Ishikawa (cell line): ENCODE data around the gene RFTN1.

ENCODE experiments used
- CEBPB ChIP-seq: IDR thresholded peaks from 2 replicates; pipeline ENCODE4 v1.6.1; 2012
- CREB1 ChIP-seq: IDR thresholded peaks from 2 replicates; pipeline ENCODE4 v1.6.1; 2012; ENCODE audit warnings: low read depth
- EGR1 ChIP-seq: IDR thresholded peaks from 2 replicates; pipeline ENCODE4 v1.6.1; 2012
- EP300 ChIP-seq: IDR thresholded peaks from 2 replicates; pipeline ENCODE4 v1.6.1; 2012; ENCODE audit warnings: borderline replicate concordance
- FOXM1 ChIP-seq: IDR thresholded peaks from 2 replicates; pipeline ENCODE4 v1.6.1; 2012; ENCODE audit warnings: low read depth, borderline replicate concordance
- MAX ChIP-seq: IDR thresholded peaks from 2 replicates; pipeline ENCODE4 v1.6.1; 2012
- NFIC ChIP-seq: IDR thresholded peaks from 2 replicates; pipeline ENCODE4 v1.6.1; 2012
- RAD21 ChIP-seq: IDR thresholded peaks from 2 replicates; pipeline ENCODE4 v1.6.1; 2012; ENCODE audit warnings: low read depth
- TAF1 ChIP-seq: IDR thresholded peaks from 2 replicates; pipeline ENCODE4 v1.6.1; 2012; ENCODE audit warnings: low read depth, mild to moderate bottlenecking
- TCF12 ChIP-seq: IDR thresholded peaks from 2 replicates; pipeline ENCODE4 v1.6.1; 2012; ENCODE audit warnings: low read depth
- TEAD4 ChIP-seq: IDR thresholded peaks from 2 replicates; pipeline ENCODE4 v1.6.1; 2012
- YY1 ChIP-seq: IDR thresholded peaks from 2 replicates; pipeline ENCODE4 v1.6.1; 2012; ENCODE audit warnings: low read depth
- ZBTB7A ChIP-seq: IDR thresholded peaks from 2 replicates; pipeline ENCODE4 v1.6.1; 2012; ENCODE audit warnings: low read depth
- TF ChIP-seq, protein P1 (sequence below): IDR thresholded peaks from 2 replicates; pipeline ENCODE4 v1.6.1; 2012
- TF ChIP-seq, protein P2 (sequence below): IDR thresholded peaks from 2 replicates; pipeline ENCODE4 v1.6.1; 2012; ENCODE audit warnings: low read depth, mild to moderate bottlenecking

Gene RFTN1

DNA sequence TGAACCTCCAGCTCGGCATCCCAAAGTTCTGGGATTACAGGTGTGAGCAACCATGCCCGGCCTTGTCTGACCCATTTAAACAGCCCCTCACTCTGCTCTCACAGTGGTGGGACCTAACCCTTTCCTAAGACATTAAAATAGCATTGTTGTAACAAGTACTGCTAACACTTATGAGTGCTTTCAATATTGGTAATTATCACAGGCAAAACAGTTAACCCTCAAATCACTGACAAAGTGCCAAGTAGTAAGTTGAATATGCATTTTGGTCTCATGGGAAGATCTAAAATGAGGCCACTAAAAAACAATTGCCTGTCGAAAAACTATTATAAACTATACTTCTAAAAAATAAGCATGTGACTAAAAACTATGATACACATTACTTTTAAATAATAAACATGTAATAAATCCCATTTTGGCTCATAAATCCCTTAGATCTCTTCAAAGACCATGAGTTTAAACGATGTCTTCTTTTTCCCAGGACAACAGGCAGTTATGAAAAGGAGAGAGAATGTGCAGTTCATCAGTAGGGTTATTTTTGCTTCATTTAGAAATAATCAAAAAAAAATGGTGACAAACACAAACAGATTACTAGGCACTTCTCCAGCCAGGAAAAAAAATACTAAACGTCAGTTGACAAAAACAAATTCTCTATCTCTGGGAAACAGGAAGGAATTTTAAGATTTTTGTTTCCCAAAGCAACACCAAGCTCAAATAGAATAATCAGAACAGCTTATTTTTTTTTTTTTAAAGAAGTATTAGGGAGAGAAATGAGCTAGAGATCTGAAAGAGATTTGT lies 95.4 kb downstream of the RFTN1 start:
- TF ChIP-seq RAD21 (no peak), EGR1 (no peak)

DNA sequence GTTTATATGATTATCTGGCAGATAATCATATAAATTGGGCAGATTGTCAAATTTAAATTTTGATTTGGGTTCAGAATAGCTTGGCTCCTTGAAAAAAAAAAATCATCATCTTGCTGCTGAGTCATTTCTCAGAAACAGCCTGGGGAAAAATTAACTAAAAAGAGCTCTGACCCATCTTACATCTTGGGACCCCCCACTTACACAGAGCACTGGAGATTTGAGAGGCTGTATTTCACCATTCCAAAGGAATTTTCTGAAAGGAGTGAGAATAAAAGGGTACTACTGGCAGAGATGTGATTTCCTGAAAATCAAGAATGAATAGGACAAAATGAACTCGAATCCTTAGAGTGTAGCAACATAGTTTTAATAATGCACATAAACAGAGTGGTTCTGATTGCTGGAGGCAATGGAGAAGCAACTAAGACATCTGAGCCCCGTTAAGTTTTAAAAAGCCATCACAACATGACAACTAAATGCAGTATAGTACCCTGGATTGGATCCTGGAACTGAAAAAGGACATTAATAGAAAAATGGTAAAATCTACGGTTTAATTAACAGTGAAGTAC lies 97.5 kb downstream of the RFTN1 start:
- TF ChIP-seq, protein P1, sequence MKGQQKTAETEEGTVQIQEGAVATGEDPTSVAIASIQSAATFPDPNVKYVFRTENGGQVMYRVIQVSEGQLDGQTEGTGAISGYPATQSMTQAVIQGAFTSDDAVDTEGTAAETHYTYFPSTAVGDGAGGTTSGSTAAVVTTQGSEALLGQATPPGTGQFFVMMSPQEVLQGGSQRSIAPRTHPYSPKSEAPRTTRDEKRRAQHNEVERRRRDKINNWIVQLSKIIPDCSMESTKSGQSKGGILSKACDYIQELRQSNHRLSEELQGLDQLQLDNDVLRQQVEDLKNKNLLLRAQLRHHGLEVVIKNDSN, result no peak
- TF ChIP-seq RAD21, result no peak
- TF ChIP-seq EP300, result no peak
- TF ChIP-seq MAX, result no peak
- no peak for TF ChIP-seq FOXM1
- no peak for TF ChIP-seq NFIC
- no peak for TF ChIP-seq CREB1
- TF ChIP-seq TEAD4, result no peak
- TF ChIP-seq EGR1, result no peak
- no peak for TF ChIP-seq YY1
- TF ChIP-seq ZBTB7A, result no peak
- TF ChIP-seq TAF1, result no peak
- TF ChIP-seq, protein P2, sequence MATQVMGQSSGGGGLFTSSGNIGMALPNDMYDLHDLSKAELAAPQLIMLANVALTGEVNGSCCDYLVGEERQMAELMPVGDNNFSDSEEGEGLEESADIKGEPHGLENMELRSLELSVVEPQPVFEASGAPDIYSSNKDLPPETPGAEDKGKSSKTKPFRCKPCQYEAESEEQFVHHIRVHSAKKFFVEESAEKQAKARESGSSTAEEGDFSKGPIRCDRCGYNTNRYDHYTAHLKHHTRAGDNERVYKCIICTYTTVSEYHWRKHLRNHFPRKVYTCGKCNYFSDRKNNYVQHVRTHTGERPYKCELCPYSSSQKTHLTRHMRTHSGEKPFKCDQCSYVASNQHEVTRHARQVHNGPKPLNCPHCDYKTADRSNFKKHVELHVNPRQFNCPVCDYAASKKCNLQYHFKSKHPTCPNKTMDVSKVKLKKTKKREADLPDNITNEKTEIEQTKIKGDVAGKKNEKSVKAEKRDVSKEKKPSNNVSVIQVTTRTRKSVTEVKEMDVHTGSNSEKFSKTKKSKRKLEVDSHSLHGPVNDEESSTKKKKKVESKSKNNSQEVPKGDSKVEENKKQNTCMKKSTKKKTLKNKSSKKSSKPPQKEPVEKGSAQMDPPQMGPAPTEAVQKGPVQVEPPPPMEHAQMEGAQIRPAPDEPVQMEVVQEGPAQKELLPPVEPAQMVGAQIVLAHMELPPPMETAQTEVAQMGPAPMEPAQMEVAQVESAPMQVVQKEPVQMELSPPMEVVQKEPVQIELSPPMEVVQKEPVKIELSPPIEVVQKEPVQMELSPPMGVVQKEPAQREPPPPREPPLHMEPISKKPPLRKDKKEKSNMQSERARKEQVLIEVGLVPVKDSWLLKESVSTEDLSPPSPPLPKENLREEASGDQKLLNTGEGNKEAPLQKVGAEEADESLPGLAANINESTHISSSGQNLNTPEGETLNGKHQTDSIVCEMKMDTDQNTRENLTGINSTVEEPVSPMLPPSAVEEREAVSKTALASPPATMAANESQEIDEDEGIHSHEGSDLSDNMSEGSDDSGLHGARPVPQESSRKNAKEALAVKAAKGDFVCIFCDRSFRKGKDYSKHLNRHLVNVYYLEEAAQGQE, result no peak
- no peak for TF ChIP-seq TCF12
- no peak for TF ChIP-seq CEBPB

DNA sequence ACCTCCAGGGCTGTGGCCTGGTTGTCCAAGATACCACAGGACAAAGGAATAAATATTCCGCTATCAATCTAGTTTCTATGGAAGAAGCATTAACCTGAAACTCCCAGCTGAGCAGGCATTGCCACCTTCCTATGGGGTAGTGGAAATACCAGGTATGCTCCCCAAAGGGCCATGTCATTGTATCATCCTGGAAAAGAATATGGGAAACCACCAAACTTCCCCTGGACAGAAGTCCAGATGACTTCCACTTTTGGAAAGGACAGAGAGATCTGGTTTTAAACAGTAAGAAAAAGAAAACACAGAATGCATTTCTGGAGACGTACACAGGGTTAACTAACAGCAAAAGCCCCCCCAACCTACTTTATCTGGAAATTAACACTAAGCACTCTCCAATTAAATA lies 100.2 kb downstream of the RFTN1 start:
- TF ChIP-seq TCF12, result no peak
- TF ChIP-seq, protein P1, result no peak
- no peak for TF ChIP-seq ZBTB7A
- no peak for TF ChIP-seq CEBPB
- TF ChIP-seq TAF1, result no peak
- TF ChIP-seq, protein P2, result no peak
- no peak for TF ChIP-seq RAD21
- no peak for TF ChIP-seq MAX
- no peak for TF ChIP-seq EGR1
- no peak for TF ChIP-seq YY1

GRCh38 chr3:16412192-16412800 lies 101.2 kb downstream of the RFTN1 start:
- no peak for TF ChIP-seq CREB1
- TF ChIP-seq RAD21, result no peak
- no peak for TF ChIP-seq CEBPB
- no peak for TF ChIP-seq FOXM1
- TF ChIP-seq EP300, result no peak
- no peak for TF ChIP-seq ZBTB7A
- no peak for TF ChIP-seq TAF1
- TF ChIP-seq, protein P2, result no peak
- no peak for TF ChIP-seq NFIC
- TF ChIP-seq YY1, result no peak
- no peak for TF ChIP-seq TEAD4
- no peak for TF ChIP-seq MAX
- no peak for TF ChIP-seq TCF12
- TF ChIP-seq, protein P1, result no peak
- no peak for TF ChIP-seq EGR1
